Mucosa of stomach (tissue), 1 donor: ENCODE results near the gene MYO1D.

Source experiments
- H3K27me3 ChIP-seq: one replicate; pipeline ENCODE4 v1.7.0; 2013; ENCODE audit warnings: mild to moderate bottlenecking, low read length; ENCODE audit not compliant: control insufficient read depth, insufficient read depth
- H3K36me3 ChIP-seq: one replicate; pipeline ENCODE4 v1.7.0; 2013; ENCODE audit warnings: low read length; ENCODE audit not compliant: control insufficient read depth, insufficient read depth
- H3K4me1 ChIP-seq: one replicate; pipeline ENCODE4 v1.7.0; 2013; ENCODE audit warnings: mild to moderate bottlenecking, low read length; ENCODE audit not compliant: control insufficient read depth, insufficient read depth
- H3K4me3 ChIP-seq: one replicate; pipeline ENCODE4 v1.7.0; 2013; ENCODE audit warnings: low read length
- H3K9ac ChIP-seq: one replicate; pipeline ENCODE4 v1.7.0; 2013; ENCODE audit warnings: mild to moderate bottlenecking, low read length, moderate library complexity
- H3K9me3 ChIP-seq: one replicate; pipeline ENCODE4 v1.7.0; 2013; ENCODE audit warnings: mild to moderate bottlenecking, low read length, moderate library complexity; ENCODE audit not compliant: control insufficient read depth
- donor health status: Pancreatic carcinoma.

Gene MYO1D

DNA sequence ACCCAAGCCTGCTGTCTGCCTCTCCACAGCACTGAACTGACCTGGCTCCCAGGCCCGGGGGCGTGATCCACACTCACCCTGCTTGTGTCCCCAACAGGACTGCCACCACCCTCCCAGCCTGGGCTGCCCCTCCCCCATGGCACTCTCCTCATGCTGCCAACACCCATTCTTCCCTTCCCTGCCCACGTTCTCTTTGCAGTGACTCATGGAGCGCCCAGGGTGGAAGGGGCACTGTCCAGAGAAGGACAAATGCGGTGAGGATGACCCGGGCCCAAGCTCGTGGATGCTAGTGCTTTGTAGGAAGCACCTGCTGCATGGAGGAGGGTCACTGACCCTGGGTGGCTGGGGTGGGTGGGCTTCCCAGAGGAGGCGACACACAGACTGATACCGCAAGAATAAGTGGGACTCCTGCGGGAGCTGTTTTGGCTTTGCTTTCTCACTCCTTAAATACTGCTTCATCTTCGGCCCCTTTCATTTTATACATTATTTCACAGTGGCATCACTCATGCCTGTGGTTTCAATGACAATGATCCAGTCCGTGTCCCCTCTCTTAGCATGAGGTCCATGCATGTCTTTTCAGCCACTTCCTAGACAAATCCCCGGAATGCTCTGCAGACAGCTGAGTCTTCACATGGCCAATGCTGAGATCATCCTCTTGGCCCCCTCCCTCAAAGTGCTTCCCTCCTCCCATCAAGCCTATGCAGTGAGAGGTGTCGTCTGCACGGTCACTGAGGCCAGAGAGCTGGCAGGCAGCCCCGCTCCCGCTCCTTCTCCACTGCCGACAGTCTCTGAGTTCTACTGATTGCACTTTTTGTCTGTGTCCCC lies 372.5 kb downstream of the MYO1D start:
- peaks cover 5% of the 10 kb centered on the region for H3K4me1 ChIP-seq
- no peaks in the 10 kb centered on the region for H3K9me3 ChIP-seq
- H3K9ac ChIP-seq: no peak overlapping the region
- H3K4me3 ChIP-seq: no peak overlapping the region
- H3K36me3 ChIP-seq: no peaks in the 10 kb centered on the region
- H3K27me3 ChIP-seq: no peaks in the 10 kb centered on the region

DNA sequence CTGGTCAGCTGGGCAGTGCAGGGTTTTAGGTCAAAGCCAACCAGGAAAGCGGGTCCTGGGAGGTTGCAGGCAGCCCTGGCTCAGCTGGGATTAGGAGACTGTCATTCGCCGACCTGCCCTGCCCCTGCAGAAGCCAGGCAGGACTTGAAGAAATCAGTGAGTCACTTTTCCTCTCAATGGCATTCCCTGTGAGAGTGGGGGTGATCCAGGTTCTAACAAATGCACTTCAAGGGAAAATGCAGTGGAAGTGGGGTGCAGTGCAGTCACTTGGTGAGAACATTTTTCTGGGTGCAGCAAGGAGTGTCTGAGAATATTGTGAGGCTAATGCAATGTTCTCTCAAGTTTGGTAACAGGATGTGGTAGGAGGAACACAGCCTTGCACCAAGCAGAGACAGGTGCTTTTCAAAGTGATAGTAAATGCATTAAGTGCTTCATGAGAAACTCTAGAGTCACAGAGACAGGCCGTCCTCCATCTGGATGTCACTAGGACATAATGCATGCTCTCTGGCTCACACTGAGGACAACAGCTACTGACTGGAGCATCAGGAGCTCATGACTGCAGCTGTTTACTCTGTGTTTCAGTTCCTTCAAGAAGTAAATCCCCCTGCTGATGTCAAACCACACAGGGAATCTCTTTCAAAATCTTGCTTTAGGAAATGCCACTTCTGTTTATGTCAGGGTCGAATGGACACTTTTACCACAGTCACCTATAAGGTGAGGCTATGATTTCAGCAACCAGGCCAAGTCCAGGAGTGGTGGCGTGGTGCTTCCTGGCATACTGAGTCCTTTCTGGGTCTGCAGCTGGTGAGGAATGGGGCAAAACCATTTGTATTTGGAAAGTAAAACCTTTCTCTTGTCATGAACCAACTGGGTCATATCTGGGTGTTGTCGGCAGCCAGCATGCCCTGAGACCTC lies 373.4 kb downstream of the MYO1D start:
- no peaks in the 10 kb centered on the region for H3K9me3 ChIP-seq
- no peaks in the 10 kb centered on the region for H3K27me3 ChIP-seq
- no peak overlapping the region for H3K4me3 ChIP-seq
- no peak overlapping the region for H3K9ac ChIP-seq
- no peaks in the 10 kb centered on the region for H3K36me3 ChIP-seq
- H3K4me1 ChIP-seq: peaks cover 5% of the 10 kb centered on the region

DNA sequence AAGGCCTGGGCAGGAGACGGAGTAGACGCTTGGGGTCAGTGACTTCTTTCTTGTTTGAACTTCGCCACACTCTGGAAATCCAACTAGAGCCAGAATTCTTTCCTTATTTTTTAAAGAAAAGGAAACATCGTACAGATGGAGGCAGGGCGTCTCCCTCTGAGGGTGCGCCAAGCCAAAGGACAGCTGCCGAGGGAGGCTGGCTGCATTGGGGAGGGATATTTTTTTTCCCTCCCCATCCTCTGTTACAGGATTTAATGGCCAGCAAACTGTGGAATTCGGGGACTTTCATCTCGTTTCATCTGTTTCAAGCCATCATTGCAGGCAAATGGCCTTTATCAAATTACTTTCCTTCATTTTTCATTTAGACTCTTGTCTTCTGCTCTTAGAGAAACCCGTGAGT lies 374.2 kb downstream of the MYO1D start:
- Histone ChIP-seq H3K4me1 (peaks cover 5% of the 10 kb centered on the region), H3K36me3 (no peaks in the 10 kb centered on the region), H3K27me3 (no peaks in the 10 kb centered on the region), H3K4me3 (no peak overlapping the region), H3K9ac (no peak overlapping the region), H3K9me3 (no peaks in the 10 kb centered on the region)

DNA sequence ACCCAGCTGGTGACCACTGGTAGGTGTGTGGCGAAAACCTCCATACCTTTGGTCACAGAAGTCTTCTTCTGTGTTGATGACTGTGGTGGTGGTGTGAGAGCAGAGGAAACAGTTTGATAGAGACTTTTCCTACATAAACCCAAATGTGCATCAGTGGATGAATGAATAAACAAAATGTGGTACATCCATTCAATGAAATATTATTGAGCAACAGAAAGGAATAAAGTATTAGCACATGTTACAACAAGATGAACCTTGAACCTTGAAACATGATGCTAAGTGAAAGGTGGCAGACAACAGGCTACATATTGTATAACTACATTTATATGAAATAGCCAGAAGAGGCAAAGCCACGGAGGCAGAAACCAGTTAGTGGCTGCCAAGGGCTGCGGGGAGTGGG lies 374.9 kb downstream of the MYO1D start:
- no peak overlapping the region for H3K9ac ChIP-seq
- H3K4me1 ChIP-seq: peaks cover 5% of the 10 kb centered on the region
- H3K9me3 ChIP-seq: no peaks in the 10 kb centered on the region
- H3K36me3 ChIP-seq: no peaks in the 10 kb centered on the region
- H3K4me3 ChIP-seq: no peak overlapping the region
- H3K27me3 ChIP-seq: no peaks in the 10 kb centered on the region

DNA sequence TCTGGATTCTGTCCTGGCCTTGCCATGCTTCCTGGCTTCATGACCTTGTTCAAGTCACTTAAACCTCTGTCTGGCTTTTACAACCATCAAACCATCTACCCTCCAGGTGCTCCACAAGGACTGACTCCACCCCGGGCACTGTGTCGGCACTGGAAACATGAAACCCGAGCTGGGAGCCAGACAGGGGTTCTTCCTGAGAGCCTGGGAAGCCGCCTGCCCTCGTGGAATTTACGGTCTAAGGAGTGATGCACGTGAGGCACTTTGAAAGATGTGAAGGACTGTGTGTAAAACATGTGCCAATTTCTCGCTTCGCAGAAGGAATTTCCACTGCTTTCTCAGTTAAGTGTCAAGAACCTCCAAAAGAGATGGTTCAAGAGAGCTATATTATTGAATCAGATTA lies 378.5 kb downstream of the MYO1D start:
- Histone ChIP-seq H3K4me1 (no peaks in the 10 kb centered on the region), H3K36me3 (no peaks in the 10 kb centered on the region), H3K9ac (no peak overlapping the region), H3K4me3 (no peak overlapping the region), H3K27me3 (no peaks in the 10 kb centered on the region), H3K9me3 (no peaks in the 10 kb centered on the region)

DNA sequence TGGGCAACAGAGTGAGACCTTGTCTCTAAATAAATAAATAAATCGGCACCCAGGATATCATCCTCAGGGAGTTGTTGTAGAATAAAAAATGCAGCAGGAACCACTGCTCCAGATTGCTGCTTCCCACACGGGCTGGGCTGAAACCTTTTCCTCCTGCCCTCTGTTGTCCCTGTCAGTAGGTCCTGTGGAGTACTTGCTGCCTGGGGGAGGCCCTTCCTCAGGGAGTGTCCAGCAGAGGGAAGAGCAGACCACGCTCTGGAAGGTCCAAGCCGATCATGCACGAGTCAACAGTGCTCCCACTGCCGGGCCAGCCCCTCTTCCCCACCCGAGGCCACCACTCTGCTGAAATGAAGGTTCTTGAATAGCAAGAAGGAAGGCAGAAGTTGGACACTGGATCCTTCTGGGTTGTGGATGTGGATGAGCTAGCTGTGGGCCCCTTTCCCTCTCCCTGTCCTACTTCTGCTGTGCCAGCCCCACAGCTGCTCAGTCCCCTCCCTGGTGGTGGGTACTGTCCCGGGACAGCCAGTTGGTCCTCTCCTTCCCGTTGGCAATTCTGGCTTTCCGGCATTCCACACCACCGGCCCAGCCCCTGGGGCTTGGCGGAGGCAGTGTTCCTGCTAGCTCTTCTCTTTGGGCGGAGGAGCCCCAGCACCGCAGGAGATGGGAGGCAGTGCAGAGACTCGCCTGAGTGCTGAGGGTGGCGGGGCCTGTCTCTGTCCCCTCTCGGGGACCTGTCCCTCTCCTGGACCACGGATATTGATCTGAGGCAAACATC lies 379.3 kb downstream of the MYO1D start:
- no peak overlapping the region for H3K9ac ChIP-seq
- no peaks in the 10 kb centered on the region for H3K9me3 ChIP-seq
- no peaks in the 10 kb centered on the region for H3K36me3 ChIP-seq
- no peaks in the 10 kb centered on the region for H3K27me3 ChIP-seq
- H3K4me1 ChIP-seq: no peaks in the 10 kb centered on the region
- H3K4me3 ChIP-seq: no peak overlapping the region

DNA sequence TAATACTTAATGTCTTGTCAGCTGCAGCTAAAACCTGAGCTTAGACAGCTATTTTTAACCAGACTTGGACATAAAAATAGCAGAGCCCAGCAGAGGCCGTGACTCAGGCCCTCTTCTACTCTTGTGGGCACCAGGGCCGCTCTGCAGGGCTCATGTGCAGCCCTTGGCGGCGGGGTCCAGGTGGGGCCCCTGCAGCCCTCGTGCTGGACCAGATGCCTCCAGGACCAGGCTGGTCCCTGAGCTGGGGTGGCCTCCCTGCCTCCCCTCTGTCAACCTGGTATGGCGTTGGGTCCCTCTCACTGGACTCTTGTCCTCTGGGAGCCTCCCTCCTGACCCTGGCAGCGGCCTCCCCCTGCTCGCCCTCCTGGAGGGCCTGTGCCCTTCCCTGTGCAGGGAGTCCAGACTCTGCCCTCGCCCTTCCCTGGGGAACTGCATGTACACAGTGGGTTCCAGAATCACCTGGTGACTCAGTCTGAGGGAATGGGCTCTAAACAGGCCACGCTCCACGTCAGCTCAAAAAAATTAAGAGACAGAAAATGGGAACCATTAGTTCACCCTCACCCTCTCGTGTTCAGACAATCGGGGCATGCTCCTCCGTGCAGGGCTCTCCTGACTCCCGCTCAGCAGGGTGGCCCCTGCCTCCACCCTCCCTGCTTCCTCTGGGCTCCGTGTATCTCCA lies 380.4 kb downstream of the MYO1D start:
- H3K4me3 ChIP-seq: no peak overlapping the region
- no peak overlapping the region for H3K9ac ChIP-seq
- H3K27me3 ChIP-seq: no peaks in the 10 kb centered on the region
- no peaks in the 10 kb centered on the region for H3K9me3 ChIP-seq
- peaks cover 4% of the 10 kb centered on the region for H3K4me1 ChIP-seq
- no peaks in the 10 kb centered on the region for H3K36me3 ChIP-seq

DNA sequence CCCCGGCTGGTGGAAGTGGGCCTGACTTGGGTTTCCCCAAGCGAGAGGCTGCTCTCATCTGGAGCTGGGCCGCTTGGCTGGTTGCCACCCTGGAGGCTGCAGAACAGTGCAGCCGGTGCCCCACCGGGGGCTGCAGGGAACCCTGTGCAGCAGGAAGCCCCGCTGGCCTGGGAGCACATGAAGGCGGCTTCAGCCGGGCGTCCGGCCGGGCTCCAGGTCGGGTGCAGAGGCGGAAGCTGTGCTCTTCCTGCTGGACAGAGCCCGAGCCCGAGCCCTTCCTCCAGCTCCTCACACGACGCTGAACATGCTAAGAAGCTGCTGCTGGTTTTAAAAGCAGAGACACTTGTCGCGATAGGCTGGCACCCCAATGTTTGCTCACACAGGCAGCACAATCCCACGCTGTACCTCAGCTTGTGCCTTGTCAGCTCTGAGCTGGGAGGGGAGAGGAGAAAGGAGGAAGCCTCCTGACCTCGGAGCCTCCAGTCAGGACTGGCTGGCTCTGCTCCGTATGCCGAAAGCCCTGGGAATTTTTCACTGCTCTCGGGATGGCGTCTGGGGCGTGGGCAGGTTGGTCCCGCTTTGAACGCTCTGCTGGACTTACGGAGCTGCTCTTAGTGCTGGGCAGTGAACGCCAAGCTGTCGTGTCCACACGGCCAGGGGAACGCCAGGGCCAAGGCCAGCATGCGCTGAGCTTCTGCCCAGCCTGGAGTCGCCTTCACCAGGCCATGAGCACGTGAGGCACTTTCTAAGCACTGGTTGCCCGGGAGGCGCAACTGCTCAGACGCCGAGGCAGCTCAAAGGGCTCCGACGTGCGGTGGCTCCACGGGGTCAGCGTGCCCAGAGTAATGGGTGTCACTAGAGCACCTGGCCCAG lies 381.3 kb downstream of the MYO1D start:
- Histone ChIP-seq H3K9ac (no peak overlapping the region), H3K4me1 (peaks cover 4% of the 10 kb centered on the region), H3K27me3 (no peaks in the 10 kb centered on the region), H3K9me3 (no peaks in the 10 kb centered on the region), H3K36me3 (no peaks in the 10 kb centered on the region), H3K4me3 (no peak overlapping the region)

DNA sequence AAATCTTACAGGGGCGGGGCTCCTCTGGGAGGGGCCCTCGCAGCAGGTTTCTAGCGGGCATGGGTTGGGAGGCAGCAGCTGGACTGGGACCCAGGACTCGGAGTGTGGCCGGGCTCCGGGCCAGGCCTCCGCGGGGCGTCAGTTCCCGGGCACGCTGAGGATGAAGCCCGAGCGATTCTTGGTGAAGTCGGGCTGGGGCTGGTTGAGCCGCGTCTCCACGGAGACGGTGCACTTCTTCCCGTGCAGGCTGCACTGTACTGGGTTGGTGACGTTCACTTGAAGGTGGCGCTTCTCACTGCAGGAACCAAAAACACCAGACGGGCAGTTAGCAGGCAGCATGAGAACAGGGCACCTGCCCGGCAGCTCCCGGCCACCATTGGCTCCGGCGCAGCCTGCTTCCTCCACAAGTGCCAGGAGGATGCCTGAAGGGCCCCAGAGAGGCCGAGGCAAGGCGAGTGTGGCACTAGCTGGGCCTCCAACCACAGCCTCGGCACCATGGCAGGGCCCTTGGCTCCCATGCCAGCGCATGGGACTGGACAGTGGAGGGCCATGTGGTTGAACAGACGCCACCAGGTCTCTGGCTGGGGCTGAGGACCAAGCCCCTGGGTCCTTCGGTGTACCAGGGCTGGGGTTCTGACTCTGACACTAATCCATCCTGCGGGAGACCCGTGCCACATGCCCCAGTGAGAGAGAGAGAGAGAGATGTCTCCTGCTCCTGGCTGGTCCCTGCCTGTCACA lies 382.1 kb downstream of the MYO1D start:
- Histone ChIP-seq H3K36me3 (no peaks in the 10 kb centered on the region), H3K27me3 (no peaks in the 10 kb centered on the region), H3K9me3 (no peaks in the 10 kb centered on the region), H3K4me1 (peaks cover 4% of the 10 kb centered on the region), H3K9ac (no peak overlapping the region), H3K4me3 (no peak overlapping the region)

DNA sequence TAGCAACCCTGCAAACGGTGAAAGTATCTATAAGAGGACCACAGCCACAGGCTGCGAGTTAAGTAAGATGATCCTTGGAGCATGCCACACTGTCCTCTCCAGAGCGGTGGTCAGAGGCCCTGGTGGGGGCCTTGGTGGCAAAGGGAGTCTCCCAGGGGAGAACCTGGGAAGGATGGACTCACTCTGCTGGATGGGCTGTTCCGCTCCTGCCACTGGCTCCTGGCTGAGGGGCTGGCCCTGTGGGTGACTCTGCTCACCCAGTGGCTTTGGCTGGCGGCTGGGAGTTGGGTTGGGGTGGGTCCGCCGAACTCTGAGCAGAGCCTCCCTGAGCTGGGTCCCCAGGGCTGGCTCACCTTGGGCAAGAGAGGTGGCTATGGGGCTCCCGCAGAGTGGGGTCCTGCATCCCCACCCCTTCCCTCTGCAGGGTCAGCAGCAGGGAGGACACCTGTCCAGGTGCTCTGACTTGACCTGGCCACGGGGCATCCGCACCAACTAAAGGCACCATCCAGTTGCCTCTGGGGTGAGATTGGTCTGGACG lies 382.9 kb downstream of the MYO1D start:
- H3K36me3 ChIP-seq: no peaks in the 10 kb centered on the region
- peaks cover 8% of the 10 kb centered on the region for H3K4me1 ChIP-seq
- no peak overlapping the region for H3K9ac ChIP-seq
- no peaks in the 10 kb centered on the region for H3K27me3 ChIP-seq
- no peaks in the 10 kb centered on the region for H3K9me3 ChIP-seq
- H3K4me3 ChIP-seq: no peak overlapping the region
